G401 (cell line): Measurements from ENCODE around the gene DISC1. TPM values are rescaled to one million over a fixed set of nuclear protein-coding genes. Genes with fewer than 3 reads are reported as not detected.
A peak's percentile ranks its signal among the peaks of the same experiment; 100 is the strongest.
"Not testable (repeated sequence)": the region's sequence is repeated elsewhere in the genome, so short reads cannot be mapped to it uniquely, and the experiment has no call there.

Source experiments
- DNase-seq: peaks from one replicate; pipeline ENCODE4 v3.0.0-alpha.2; 2015; ENCODE audit warnings: low spot score
- in situ Hi-C: cut with HindIII; loops from 2 replicates; pipeline ENCODE4 v1.10.0; 2016; ENCODE audit warnings: low sequenced_read_pairs, mixed read lengths
- total RNA-seq: library from RNA; depleted of rRNA; stranded (reverse); fragments of >200 nt; shearing (Covaris generic); gene quantifications from 2 replicates; pipeline ENCODE4 v1.2.3, GENCODE V29; 2014; rRNA removed

DISC1 gene
- total RNA-seq: 3.1 and 6.1 TPM in 2 replicates

DNA sequence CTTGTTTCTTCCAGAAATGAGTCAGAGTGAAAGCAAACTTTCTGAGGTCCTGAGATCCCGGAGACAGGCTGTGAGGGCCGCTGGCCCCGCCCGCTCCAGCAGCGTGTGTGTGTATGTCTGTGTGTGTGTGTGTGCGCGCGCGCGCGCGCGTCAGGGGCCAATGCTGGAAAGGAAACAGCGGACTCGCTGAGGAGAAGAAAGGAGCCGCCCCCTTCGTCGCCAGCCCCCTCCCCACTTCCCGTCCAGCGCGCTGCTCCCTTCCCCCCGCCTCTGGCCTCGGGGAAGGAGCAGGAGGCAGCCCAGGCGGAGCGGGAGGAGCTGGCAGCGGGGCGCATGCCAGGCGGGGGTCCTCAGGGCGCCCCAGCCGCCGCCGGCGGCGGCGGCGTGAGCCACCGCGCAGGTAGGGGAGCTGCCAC is at the start of gene DISC1:
TSS of gene DISC1 (plus strand) at position 256 of the 416 bp plus-strand sequence. CDS start at position 334, 78 bp downstream.
- DNase-seq: peak; percentile 40
- in situ Hi-C loops: no loop called here

DNA sequence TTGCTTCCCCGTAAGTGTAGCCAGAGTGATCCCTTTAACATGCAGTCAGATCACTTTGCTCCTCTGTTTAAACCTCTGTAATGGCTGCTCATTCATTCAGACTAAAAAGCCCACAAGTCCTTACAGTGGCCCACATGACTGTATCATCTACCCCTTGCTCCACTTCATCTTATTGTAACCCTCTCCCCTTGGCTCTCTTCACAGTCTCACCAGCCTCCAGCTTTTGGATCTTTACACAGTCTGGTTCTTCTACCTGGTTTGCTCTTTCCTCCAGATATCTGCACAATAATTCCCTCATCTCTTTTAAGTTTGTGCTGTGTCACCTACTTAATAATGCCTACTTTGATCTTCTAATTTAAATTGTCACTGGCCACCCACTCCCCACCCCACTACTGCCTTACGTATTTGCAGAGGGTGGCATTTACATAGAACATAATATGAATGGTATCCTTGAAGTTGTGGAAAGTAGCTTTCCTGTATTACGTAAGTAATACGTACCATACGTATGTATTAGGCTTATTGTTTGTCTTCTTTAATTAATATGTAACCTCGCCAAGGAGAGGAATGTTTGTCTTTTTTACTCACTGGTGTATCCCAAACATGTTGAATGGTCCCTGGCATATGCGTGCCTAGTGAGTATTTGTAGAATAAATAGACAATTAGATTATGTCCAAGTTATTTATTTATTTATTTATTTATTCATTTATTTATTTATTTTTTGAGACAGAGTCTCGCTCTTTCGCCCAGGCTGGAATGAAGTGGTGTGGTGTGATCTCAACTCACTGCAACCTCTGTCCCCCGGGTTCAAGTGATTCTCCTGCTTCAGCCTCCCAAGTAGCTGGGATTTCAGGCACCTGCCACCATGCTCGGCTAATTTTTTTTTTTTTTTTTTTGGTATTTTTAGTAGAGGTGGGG is 49.5 kb upstream of the DISC1 start:
- DNase-seq: no peak
- in situ Hi-C loops: loop anchor here (25.0 kb wide), 1 partner anchor 215 kb away; no protein-coding TSS in a partner anchor

DNA sequence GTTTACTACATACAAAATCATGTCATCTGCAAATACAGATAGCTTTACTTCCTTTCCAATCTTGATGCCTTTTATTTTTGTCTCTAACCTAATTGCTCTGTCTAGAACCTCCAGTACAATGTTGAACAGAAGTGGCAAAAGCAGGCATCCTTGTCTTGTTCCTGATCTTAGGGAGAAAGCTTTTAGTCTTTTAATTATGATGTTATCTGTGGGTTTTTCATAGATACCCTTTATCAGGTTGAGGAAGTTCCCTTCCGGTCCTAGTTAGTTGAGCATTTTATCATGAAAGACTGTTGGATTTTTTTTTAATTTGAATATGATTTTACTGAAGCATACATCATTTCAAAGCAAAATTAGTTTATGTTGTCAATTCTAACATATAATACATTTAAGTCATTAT is 45.7 kb upstream of the DISC1 start:
- in situ Hi-C loops: loop anchor here (25.0 kb wide), 1 partner anchor 219 kb away; no protein-coding TSS in a partner anchor
- no peak for DNase-seq

DNA sequence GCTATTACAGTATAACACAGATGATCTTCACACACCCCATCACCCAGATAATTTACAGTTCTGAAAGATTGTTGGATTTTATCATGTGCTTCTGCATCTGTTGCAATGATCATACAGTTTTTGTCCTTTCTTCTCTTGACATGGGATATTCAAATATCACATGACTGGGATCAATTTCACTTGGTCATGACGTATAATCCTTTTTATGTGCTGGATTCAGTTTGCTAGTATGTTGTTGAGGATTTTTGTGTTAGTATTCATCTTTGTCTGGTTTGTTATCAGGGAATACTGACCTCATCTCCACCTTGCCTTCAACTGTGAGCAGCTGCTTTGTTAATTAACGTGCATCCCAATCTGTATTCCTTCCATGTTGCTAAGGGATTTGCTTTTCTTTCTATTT is 44.7 kb upstream of the DISC1 start:
- in situ Hi-C loops: loop anchor here (25.0 kb wide), 1 partner anchor 220 kb away; no protein-coding TSS in a partner anchor
- no peak for DNase-seq

DNA sequence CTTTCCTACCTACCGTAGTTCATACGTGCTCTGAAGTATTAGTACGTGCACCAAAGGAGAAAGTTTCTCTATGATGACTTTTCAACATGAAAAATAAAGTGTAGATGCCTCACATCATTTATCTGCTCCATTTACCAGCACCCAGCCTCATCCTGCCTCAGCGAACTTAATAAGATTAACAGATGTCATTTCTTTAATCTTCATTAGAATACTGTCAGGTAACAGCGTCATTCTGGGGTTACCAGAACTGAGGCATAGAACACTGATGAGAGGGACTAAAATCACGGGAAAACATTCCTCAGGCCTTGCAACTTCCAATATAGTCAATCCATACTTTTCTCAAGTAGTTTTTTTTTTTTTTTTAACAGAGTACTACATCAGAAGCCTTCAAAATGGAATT is 43.2 kb upstream of the DISC1 start:
- no peak for DNase-seq

DNA sequence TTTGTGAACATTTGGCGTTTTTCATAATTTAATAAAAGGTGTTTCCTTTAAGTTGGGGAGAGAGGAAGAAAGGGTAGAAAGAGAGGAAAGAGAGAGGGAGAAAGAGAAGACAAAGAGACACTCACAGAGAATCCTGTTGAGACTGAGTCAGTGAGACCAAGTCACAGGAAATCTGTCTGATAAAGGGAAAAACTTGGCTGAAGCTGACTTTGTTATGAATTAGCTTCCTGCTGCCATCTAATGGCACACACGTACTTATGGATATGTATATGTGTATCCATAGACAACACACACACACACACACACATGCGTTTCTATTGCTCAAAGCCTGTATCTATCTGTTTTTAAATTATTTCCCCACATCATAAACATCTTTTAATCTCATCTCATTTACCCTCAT is 42.5 kb upstream of the DISC1 start:
- DNase-seq: no peak
- in situ Hi-C loops: loop anchor here (25.0 kb wide), 1 partner anchor 222 kb away; no protein-coding TSS in a partner anchor

More for the DNA sequence above, 43.2 kb upstream of the DISC1 start:
- in situ Hi-C loops: loop anchor here (25.0 kb wide), 1 partner anchor 221 kb away; no protein-coding TSS in a partner anchor

DNA sequence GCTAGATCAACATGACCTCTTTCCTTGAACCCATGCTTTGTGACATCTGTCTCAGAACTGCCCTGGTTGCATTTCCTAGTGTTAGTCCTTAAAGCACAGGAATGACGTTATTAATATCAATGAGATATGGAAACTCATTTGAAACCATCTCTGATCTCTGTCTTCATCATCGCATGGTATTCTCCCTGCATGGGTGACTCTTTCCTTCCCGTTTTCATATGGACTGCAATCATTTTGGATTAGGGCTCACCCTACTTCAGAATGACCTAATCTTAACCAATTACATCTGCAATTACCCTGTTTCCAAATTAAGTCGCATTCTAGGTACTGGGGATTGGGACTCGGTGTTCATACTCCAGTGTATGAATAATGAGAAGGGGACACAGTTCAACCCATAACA is 41.7 kb upstream of the DISC1 start:
- in situ Hi-C loops: loop anchor here (25.0 kb wide), 1 partner anchor 223 kb away; no protein-coding TSS in a partner anchor
- DNase-seq: no peak

DNA sequence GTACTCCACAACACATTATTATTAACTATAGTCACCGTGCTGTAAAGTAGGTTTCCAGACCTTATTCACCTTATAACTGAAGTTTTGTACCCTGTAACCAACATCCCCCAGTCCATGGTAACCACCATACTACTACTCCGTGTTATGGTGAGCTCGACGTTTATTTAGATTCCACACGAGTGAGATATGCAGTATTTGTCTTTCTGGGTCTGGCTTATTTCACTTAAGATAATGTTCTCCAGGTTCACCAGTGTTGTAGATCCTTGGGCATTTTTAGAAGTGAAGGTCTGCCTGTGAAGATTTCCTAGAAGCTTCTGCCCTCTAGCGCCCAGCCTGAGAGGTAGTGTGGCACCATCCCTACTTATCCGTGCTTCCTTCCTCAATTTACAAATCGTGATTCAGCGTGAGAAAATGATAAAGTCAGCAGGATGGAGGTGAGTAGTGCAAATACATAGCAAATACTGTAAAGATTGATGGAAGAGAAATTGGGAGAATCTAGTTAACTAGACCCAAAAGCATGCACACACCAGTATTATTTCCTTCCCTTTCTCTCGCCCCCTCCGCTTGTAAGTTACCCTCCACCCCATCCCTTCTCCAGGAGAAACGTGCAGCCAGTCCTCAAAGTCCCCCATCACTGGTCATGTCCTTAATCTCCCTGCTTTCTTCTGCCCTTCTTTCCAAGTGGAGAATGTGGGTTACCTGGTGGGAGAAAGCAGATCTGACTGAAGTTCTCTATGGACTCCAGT is 36.0 kb upstream of the DISC1 start:
- in situ Hi-C loops: loop anchor here (25.0 kb wide), 1 partner anchor 228 kb away; no protein-coding TSS in a partner anchor
- DNase-seq: peak; percentile 64

DNA sequence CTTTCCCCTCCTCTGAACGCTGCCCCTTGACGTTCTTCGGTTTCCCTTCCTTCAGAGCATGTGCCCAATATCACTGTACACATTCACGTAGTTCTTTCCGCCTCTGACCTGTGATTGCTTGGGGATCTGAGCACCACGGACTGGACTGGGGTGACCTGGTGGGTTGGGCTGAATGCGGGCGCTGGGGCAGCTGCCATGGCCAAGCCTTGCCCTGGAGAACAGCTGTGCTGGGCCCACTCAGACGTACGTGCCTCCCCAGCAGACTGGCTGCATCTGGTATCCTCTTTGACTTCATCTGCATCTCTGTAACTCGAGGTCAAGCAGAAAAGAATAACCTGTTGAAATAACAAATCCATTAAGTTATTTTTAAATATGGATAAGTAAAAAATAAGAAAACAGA is 35.1 kb upstream of the DISC1 start:
- in situ Hi-C loops: loop anchor here (25.0 kb wide), 1 partner anchor 229 kb away; no protein-coding TSS in a partner anchor
- DNase-seq: no peak

DNA sequence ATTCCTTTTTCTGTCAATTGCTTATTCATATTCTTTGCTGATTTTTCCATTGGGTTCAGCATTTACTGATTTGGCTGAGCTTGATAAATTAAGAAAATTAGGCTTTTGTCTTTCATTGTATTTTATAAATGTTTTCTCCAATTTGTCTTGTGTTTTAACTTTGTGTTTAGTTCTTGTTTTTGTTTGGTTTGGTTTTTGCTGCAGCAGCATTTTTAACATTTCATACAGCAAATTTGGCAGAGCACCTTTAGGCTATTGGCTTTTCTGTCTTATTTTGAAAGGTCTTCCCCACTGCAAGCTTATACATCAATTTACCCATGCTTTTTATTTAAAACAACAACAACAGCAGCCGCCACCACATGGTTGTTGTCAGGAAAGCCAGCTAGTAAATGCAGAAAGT is 33.8 kb upstream of the DISC1 start:
- in situ Hi-C loops: loop anchor here (25.0 kb wide), 1 partner anchor 231 kb away; no protein-coding TSS in a partner anchor
- no peak for DNase-seq

DNA sequence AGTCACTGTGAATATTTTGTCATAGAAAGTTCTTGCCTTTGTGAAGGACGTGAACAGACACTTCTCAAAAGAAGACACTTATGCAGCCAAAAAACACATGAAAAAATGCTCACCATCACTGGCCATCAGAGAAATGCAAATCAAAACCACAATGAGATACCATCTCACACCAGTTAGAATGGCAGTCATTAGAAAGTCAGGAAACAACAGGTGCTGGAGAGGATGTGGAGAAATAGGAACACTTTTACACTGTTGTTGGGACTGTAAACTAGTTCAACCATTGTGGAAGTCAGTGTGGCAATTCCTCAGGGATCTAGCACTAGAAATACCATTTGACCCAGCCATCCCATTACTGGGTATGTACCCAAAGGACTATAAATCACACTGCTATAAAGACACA is 33.3 kb upstream of the DISC1 start:
- in situ Hi-C loops: loop anchor here (25.0 kb wide), 1 partner anchor 231 kb away; no protein-coding TSS in a partner anchor
- not testable (repeated sequence) for DNase-seq

DNA sequence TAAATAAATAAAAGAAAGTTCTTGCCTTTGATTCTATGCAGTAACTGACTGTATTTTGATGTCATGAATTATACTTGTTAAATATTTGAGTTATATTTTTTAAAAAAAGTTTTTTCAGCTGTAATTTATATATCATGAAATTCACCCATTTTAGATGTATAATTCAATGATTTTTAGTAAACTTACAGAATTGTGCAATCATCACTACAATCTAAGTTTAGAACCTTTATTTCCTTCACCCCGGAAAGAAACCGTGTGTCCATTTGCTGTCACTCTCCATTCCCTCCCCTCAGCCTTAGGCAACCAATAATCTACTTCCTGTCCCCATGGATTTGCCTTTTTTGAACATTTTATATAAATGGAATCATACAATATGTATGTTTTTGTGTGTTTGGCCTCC is 32.5 kb upstream of the DISC1 start:
- in situ Hi-C loops: loop anchor here (25.0 kb wide), 1 partner anchor 232 kb away; no protein-coding TSS in a partner anchor
- no peak for DNase-seq

DNA sequence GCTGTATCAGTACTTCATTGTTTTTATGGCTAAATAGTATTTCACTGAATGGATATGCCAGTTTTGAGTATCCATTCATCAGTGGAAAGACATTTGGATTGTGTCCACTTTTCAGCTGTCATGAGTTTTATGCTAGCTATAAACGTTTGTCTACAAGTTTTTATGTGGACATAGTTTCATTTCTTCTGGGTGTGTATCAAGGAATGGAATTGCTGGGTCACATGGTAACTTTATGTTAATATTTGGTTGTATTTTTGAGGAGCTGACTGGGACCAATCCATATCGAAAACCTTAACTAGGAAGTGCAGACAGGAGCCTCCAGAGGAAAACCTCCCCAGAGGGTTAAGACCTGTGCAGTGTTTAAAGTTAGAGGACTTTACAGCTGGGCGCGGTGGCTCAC is 31.8 kb upstream of the DISC1 start:
- no peak for DNase-seq
- in situ Hi-C loops: loop anchor here (25.0 kb wide), 1 partner anchor 232 kb away; no protein-coding TSS in a partner anchor

DNA sequence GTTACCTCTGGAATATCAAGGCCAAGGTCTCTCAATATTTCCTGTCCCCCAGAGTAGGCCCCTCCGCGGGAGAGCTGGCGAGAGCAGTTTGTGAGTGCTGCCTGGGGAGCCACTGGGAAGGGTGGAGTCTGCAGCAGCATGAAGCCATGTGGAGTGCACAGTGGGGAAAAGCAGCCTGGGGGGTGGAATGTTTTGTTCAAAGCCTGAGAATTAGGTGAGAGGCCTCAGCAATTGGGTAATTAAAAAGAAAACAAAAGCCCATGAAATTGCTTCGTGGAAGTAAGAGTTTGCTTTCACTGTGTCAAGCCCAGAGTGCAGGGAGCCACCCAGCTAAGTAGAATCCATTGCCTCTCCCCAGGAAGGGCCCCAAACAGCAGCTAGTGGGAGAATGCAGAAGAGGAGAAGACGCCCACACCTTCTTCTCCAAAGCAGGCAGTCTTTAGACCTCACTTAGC is 30.2 kb upstream of the DISC1 start:
- no peak for DNase-seq
- in situ Hi-C loops: loop anchor here (25.0 kb wide), 1 partner anchor 234 kb away; no protein-coding TSS in a partner anchor

DNA sequence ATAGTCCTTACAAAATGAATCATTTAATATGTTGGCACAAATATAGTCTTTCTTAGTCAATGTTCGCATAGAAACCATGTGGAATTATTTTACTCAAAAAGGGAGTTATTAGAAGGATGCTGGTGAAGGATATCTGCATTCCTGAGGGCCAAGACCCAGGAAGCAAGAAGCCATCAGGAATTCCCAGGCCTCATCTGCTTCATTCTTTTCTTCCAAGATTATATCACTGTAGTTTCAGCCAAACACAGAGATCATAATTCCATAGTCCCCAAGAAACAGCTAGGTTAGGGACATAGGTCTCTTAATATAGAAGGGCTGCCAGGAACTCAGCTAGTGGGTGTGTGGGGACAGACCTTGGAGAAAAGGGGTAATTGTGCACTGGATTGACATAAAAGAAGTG is 28.6 kb upstream of the DISC1 start:
- no peak for DNase-seq
- in situ Hi-C loops: loop anchor here (25.0 kb wide), 1 partner anchor 236 kb away; no protein-coding TSS in a partner anchor

DNA sequence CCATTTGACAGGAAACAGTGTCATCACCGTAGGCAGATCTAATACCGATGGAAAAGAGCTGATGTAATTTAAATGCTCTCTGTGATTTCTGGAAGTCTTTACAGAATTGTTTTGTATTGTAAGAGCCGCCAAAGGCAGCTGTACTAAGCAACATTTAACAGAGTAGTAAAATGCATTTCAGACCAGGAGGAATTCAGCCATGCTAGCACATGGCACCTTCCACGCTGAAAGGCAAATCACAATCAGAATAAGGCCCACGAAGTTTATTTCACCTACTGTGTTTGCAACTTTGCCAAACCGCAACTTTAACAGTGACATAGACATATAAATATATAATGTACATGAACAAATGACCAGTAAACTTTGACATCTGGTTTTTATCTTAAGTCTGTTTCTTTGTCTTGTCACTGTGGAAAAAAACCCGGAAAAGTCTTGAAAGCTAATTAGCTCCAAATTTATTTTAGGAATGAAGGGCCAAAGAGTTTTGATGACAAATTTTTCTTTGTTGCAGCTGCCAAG is 26.1 kb upstream of the DISC1 start:
- in situ Hi-C loops: no loop called here
- no peak for DNase-seq

DNA sequence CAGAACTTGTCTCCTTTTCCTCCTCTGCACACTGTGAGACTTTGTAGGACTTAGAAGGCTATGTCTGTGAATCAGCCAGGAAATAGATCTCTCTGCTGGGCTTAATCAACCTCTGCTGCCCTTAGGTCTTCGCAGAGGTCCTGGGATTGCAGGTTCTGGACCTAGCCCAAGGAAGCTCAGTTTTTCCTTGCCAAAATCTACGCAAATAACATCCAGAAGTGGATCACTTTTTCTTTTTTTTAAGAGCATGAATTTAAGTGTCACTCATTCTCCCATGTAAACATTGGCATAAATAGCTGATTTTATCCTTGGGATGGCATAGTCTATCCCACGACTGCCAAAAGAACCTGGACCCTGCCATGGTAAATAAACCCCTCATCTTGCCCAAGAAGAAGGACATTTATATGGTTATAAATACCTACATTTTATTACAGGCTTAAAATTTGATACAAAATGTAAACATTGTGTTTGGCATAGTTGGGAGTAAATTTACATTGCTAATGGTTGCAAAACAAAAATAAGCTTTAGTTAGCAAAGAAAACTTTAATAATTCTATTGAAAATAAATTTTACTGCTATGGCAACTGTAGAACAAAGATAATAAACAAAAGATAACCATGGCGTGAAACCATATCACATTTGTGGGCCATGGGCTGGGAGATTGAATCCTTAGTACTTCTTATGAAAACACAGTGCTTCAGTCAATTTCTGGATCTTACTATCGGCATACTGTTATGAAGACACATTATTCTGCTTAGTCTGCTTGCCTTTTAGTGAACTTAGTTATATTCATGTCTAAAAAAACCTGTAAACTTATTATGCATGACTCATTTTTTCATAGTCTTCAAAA is 24.5 kb upstream of the DISC1 start:
- no peak for DNase-seq
- in situ Hi-C loops: no loop called here

DNA sequence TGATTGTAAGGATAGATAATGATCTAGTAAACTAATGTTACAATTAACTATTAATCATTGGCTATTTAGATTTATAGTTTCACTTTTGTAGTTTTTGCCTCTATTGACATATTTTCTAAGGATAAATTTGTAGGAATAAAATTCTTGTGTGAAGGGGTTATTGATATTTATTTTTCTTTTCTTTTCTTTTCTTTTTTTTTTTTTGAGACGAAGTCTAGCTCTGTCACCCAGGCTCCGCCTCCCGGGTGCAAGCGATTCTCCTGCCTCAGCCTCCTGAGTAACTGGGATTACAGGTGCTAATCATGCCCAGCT is 24.0 kb upstream of the DISC1 start:
- in situ Hi-C loops: no loop called here
- no peak for DNase-seq
